Glomerular visceral epithelial cell (primary cell): Measurements from ENCODE around the gene KIAA0232.
"Not testable (repeated sequence)": the region's sequence is repeated elsewhere in the genome, so short reads cannot be mapped to it uniquely, and the experiment has no call there.

ENCODE experiments used
- DNase-seq: peaks from one replicate; pipeline ENCODE4 v3.0.0-alpha.2; 2016; ENCODE audit errors: extremely low spot score

The KIAA0232 gene

GRCh38 chr4:6777636-6778281, 4.8 kb upstream of the KIAA0232 start:
- no peak for DNase-seq

DNA sequence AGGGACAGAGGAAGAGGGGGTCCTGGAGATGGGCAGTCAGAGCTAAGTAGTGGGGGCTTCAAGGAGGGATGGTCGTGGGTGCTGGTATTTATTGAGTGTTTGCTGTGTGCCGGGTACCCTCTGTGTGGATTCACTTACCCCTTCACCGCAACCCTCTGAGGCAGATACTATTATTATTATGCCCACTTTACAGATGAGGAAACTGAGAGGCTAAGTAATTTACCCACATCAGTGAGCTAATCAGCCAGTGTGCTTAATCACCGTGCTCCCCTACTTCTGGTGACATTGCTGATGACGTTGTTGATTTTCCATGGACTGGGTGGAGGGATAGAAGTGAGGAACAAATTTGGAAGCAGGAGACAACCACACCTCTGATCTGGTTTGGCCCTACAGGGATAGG, 4.1 kb upstream of the KIAA0232 start:
- no peak for DNase-seq

DNA sequence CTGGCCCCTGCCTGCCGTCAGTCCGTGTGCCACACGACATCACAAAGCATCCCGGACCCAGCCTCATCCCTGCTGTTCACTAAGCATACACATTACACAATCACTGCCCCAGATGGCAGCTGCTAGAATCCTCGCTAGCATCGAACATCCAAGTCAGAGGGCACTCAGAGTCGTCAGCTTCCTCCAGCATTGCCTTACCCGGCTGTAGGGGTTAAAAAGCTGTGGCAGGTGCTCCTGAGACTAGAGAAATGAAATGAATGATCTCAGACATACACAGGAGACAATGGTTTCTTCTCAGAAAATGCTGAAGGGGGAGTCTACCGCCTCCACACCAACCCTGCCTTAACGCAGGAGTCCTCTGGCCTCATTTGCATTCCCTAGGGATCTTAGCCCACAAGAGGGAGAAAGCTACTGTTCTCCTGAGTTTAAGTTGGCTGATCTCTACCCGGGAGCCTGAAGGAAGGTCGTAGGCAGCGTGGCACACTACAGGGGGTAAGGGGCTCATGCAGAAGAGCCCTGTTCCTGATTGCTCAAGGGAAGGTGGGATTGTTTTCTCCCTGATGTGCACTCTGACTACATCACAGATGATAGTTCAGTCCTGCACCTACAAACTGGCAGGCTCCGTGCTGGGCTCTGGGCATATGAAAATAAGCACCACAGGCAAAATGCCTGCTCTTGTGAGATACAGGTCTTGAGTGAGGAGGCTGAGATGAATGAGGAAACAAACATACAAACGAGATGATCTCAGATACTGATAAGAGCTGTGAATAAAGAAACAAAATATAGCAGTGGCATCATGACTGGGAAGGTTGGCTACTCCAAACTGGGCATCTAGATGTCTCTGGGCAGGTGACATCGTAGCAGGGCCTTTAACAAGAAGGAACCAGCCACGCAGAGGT, 2.6 kb upstream of the KIAA0232 start:
- DNase-seq: no peak

GRCh38 chr4:6781113-6781512, 1.4 kb upstream of the KIAA0232 start:
- no peak for DNase-seq

DNA sequence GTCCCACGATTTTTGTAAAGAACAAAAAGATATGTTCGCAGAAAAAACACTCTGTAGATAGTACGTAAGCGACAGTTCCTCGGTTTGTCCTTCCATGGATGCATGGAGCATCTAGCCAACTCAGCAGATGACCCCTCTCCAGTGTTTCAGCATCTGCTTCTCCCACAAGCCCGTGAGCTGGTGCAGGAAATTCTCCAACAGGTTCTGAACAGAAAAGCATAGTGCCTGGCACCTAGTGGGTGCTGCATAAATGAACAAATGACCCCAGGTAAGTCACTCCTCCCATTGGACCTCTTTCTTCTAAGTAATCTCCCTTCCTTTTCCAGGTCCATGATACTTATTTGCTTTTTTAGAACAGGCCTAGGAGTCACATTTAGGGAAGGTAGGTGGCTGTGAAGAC, 966 bp upstream of the KIAA0232 start:
- no peak for DNase-seq

GRCh38 chr4:6782846-6783110, 251 bp downstream of the KIAA0232 start:
- DNase-seq: no peak

DNA sequence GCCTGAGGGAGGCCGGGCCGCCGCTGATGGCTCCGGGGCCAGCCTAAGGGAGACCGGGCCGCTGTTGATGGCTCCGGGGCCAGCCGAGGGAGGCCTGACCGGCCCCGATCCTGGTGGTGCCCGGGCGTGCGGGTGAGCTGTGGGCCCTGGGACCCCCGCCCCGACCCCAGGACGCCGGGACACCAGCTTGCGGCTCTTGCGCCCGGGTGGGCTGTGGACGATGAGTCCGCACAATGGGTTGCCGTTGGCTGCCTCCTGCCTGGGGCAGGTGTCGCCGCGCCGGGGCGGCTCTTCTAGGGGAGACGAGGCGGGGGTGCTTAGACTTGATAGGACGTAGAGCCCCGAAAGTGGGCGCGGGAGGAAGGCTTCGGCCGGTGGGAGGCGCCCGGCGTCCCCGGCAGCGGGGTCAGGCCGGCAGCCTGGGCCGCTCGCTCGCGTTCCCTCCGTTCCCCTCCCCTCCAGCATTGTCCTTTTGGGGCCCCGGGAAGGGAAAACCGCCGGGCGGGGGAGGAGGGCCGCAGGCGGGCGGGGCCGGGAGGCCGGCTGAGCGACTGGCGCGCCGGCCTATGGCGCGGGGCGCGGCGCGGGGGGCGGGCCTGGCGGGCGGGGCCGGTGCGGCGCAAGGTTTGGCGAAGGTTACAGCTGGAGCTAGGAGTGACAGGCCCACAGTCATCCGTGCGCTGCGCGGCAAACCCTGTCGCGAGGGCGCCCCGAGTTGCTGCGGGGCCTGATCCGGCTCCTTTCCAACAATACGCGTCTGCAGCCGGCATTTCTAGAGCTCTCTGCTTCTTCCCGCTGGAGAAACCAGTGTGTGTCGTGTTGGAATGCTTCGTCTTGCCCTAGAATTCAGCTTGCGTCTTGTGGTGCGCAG, 819 bp downstream of the KIAA0232 start:
- peak; percentile 89 for DNase-seq

GRCh38 chr4:6785572-6785925, 3.0 kb downstream of the KIAA0232 start:
- DNase-seq: no peak

DNA sequence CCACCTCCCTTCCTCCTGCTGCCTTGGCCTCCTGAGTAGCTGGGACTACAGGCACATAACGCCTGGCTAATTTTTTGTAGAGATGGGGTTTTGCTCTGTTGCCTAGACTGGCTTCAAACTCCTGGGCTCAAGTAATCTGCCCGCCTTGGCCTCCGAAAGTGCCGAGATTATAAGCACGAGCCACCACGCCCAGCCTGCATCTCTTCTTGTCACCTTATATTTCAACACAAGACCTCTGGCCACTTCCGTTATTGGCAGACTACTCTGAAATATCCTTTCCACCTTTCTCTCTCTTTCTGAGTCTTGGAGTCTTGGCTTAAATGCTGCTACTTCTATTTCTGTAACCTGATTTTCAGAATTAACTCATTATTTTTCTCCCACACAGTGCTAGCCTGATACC, 5.6 kb downstream of the KIAA0232 start:
- DNase-seq: no peak

DNA sequence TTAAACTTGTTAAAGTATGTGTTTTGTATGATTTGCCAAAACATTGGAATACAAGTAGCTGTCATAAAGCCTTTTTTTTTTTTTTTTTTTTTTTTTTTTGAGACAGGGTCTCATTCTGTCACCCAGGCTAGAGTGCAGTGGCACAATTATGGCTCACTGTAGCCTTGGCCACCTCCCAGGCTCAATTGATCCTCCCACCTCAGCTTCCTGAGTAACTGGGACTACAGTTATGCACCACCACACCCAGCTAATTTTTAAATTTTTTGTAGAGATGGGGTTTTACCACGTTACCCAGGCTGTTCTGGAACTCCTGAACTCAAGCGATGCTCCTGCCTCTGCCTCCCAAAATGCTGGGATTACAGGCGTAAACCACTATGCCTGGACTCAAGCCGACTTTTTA, 8.7 kb downstream of the KIAA0232 start:
- not testable (repeated sequence) for DNase-seq

GRCh38 chr4:6791796-6792195, 9.3 kb downstream of the KIAA0232 start:
- not testable (repeated sequence) for DNase-seq

- no peak for DNase-seq
These were observed 11.7 kb downstream of the KIAA0232 start for GRCh38 chr4:6794189-6794588.

GRCh38 chr4:6795821-6796220, 13.3 kb downstream of the KIAA0232 start:
- DNase-seq: no peak

DNA sequence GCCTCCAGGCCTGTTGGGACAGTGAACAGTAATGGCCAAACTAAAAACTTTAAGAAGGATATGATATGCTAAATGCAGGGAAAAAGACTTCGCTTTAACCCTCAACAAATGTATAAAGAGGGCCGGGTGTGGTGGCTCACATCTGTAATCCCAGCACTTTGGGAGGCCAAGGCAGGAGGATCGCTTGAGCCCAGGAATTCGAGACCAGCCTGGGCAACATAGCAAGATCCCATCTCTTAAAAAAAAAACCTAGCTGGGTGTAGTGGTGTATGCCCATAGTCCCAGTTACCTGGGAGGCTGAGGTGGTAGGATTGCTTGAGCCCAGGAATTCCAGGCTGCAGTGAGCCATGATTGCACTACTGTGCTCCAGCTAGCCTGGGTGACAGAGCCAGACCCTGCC, 14.8 kb downstream of the KIAA0232 start:
- DNase-seq: not testable (repeated sequence)

DNA sequence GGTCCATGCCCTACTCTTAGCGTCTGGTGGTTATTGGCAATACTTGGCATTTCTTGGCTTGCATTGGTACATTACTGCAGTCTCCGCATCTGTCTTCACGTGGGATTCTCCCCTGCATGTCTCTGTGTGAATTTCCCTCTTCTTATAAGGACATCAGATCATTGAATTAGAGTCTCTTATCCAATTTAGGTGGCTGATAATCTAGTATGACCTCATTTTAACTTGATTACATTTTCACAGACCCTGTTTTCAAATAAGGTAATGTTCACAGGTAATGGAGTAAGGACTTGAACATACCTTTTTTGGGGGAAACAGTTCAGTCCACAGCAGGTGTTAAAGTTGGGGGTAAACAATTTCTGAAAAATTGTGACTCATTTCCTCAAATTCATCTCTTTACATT, 16.6 kb downstream of the KIAA0232 start:
- no peak for DNase-seq

- DNase-seq: no peak
These were observed 19.5 kb downstream of the KIAA0232 start for GRCh38 chr4:6802025-6802424.

DNA sequence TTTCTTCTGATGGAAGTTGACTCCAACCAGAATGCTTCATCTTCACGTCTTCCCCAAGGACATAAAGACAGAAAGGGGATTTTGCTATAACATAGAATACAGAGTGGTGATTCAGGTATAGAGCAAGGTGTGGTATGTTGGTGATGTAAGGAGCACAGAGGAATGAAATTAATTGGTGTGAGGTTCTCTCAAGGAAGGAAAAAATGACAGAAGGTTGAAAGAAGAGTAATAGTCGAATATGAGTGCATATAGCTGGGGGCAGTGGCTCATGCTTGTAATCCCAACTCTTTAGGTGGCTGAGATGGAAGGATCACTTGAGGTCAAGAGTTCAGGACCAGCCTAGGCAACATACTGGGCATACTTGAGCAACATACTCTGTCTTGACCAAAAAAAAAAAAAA, 20.1 kb downstream of the KIAA0232 start:
- no peak for DNase-seq

GRCh38 chr4:6803246-6803645, 20.7 kb downstream of the KIAA0232 start:
- DNase-seq: no peak

DNA sequence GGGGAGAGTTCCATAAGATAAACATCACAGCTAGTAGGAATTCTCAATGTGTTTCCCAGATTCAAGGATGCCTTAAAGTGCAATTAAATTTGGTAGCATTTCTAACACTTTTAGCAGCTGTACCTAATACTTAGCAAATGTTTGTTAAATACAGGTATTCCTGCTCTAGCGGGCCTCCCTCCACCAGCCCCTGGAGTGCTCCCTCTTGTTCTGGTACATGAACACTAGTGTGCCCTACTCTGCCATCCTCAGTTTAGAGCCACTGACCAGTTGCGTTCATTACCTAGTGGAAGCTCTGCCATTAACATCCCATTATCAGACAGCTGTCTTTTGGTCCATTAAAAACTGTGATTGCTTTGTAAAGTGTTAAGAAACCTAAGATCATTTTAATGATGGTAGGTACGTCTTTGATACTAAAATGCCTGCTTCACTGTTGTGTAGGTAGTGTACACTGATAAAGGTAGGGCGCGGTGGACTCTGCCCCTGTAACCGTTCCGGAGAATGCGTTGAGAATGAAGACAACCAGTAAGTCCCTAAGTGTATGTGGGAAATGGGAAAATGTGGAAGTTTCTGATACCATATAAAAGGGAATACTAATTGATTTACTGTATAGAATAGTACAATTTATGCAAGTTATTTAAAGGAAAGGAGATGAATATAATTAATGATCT, 21.7 kb downstream of the KIAA0232 start:
- no peak for DNase-seq

- DNase-seq: no peak
These were observed 24.5 kb downstream of the KIAA0232 start for GRCh38 chr4:6806924-6807626.

GRCh38 chr4:6808259-6808658, 25.7 kb downstream of the KIAA0232 start:
- no peak for DNase-seq
